GM13976 (cell line): Measurements from ENCODE around the gene ADPRS.
A peak's percentile ranks its signal among the peaks of the same experiment; 100 is the strongest.

Experiments used
- DNase-seq: peaks from one replicate; pipeline ENCODE4 v3.0.0; 2012; ENCODE audit warnings: low spot score
- CTCF ChIP-seq: IDR thresholded peaks from 2 replicates; pipeline ENCODE4 v1.5.1; 2012; ENCODE audit warnings: borderline replicate concordance, mild to moderate bottlenecking; ENCODE audit not compliant: insufficient read depth; ENCODE audit errors: extremely low read depth, missing control alignments, control extremely low read depth
- in situ Hi-C: fragments of 300-500 bp; cut with MboI; formaldehyde crosslinking; loops from one replicate; pipeline ENCODE4 v1.12.0; 2022; ENCODE audit warnings: low sequenced_read_pairs, mixed read lengths, inconsistent platforms; ENCODE audit not compliant: unreplicated experiment

ADPRS gene

GRCh38 chr1:36139521-36139920 is 50.8 kb downstream of the ADPRS start:
- no peak for TF ChIP-seq CTCF
- in situ Hi-C loops = no loop called here
- no peak for DNase-seq

- in situ Hi-C loops = no loop called here
Measured at GRCh38 chr1:36142121-36142520, 53.4 kb downstream of the ADPRS start.

GRCh38 chr1:36143424-36143823 is 54.7 kb downstream of the ADPRS start:
- DNase-seq = peak; percentile 65
- TF ChIP-seq CTCF = no peak
- in situ Hi-C loops = no loop called here

More at GRCh38 chr1:36142121-36142520, 53.4 kb downstream of the ADPRS start:
- no peak for DNase-seq
- TF ChIP-seq CTCF = no peak
